NCI-H1092 treated with DMSO at 0.1 percent for 48 hours (cell line): ENCODE results near the gene FRAT1.

Experiments used
- DNase-seq: peaks from one replicate; lab custom pipeline; 2025; lab: John Stamatoyannopoulos, UW

Gene FRAT1

DNA sequence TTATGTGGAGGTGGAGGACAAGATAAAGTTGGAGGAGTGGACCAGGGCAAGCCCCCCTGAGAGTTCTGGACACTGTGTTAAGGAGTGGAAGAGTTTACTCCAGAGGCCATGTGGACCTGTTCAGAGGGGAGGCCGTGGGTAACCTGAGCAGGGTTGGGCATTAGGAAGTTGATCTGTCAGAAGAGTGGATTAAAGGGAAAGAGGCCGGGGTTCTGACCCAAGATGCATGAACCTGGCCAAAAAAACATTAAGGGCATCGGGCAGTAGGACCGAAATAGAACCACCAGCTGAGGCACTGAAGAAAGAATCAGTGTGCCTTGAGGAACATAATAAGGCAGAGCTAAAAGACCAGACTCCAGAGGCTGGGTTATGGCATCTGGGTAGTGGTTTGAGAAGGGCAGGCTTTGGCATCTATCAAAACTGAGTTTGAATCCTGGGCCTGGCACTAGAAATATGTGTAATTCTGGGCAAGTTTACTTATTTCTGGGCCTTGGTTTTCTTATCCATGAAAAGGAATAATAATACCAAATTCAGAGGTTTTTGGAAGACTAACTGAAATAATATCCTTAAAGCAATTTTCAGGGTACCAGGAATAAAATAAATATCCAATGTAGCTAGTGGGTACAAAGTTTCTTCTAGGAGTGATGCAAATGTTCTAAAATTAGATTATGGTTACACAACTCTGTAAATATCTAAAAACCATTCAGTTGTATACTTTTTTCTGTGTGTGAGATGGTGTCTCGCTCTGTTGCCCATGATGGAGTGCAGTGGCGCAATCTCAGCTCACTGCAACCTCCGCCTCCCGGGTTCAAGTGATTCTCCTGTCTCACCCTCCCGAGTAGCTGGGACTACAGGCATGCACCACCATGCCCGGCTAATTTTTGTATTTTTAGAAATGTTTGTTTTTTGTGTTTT lies 10.9 kb upstream of the FRAT1 start:
- no peak for DNase-seq

DNA sequence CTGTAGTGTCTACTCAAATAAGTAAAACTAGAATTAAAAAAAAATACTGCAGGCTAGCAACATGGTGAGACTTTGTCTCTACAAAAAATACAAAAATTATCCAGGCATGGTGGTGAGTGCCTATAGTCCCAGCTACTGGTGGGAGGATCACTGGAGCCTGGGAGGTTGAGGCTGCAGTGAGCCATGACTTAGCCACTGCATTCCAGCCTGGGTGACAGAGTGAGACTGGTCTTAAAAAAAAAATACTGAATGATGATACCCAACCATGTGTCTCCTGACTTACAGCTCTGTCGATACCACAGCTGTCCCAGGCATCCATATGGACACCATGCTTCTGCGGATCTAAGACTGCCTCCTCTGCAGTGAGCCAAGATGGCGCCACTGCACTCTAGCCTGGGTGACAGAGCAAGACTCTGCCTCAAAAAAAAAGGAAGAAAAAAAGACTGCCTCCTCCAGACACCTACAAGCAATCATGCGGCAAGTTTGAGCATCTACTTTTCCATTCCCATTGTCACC lies 7.9 kb upstream of the FRAT1 start:
- DNase-seq: no peak

GRCh38 chr10:97312897-97313296 lies 6.2 kb upstream of the FRAT1 start:
- no peak for DNase-seq

- no peak for DNase-seq
These were observed 4.4 kb upstream of the FRAT1 start for GRCh38 chr10:97314671-97315070.

DNA sequence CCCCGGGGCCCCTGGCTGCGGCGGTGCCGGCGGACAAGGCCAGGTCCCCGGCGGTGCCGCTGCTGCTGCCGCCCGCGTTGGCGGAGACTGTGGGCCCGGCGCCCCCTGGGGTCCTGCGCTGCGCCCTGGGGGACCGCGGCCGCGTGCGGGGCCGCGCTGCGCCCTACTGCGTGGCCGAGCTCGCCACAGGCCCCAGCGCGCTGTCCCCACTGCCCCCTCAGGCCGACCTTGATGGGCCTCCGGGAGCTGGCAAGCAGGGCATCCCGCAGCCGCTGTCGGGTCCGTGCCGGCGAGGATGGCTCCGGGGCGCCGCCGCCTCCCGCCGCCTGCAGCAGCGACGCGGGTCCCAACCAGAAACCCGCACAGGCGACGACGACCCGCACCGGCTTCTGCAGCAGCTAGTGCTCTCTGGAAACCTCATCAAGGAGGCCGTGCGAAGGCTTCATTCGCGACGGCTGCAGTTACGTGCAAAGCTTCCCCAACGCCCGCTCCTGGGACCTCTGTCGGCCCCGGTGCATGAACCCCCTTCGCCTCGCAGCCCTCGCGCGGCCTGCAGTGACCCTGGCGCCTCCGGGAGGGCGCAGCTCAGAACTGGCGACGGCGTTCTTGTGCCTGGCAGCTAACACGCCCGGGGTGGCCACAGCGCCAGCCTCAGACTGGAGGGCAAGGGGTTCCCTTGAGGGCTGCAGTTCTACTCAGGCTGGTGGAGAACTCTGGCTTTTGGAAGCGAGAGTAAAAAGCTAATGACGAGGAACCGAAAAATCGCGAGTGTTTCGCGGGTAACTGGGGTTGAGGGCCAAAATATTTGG lies 804 bp downstream of the FRAT1 start:
- DNase-seq: peak; percentile 38

DNA sequence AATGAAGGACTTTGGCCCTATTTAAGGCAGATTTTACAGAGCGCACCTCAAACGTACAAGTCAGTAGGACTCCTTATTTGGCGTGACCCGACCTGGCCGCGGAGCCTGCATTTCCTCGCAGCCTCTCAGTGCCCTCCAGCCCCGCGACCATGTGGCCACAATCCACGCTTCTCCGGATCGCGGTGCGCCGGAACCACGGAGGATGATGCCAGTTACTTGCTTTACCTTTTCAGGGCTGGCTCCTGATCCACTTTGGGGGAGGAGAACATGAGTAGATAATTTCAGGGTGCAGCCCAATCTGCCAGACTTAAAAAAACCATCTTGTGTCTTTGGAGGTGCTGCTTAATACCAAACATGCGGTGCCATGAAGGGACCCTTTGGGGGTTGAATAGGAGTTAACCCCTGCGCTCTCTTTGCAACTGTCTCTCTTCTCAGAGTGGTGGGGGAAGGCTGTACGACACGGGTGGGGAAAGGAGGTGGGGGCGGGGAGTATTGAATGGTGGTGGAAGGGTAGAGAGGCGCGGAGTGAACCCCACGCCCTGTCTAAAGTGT lies 1.5 kb downstream of the FRAT1 start:
- DNase-seq: no peak

GRCh38 chr10:97321032-97321803 lies 2.1 kb downstream of the FRAT1 start:
- peak; percentile 42 for DNase-seq

DNA sequence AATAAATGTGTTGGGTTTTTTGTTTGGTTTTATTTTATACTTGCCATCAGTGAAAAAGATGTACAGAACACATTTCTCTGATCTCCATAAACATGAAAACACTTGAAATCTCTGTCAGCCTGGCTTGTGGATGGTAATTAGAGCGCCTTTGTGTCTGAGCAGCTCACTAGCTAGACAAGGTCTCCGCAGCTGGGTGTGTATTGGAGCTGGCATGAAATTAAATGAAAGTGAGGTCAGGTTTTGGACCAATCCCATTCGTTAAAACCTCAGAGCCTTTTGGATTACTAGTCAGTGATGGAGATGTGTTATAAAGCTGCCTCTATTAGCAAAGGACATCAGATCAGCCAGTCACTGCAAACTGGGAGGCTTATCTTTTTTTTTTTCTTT lies 2.7 kb downstream of the FRAT1 start:
- DNase-seq: peak; percentile 17

- DNase-seq: no peak
These were observed 4.4 kb downstream of the FRAT1 start for GRCh38 chr10:97323501-97323900.

DNA sequence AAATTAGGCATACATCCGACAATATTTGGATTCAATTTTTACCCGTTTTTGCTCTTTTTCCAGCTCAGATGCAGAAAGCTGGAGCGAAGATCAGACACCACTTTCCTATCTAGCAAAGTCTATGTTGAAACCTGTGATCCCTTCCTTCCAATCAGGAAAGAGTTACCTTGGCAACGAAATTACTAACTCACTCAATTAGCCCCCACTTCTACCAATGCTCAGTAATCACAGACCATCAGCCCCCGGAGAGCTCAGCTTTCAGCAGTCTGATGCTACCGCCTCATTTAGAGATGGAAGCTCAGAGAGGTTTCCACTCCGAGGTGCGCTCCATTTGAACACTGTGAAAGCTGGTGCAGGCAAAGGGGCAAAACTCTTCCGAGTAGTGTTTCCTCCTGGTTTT lies 6.7 kb downstream of the FRAT1 start:
- DNase-seq: no peak

- peak; percentile 31 for DNase-seq
These were observed 8.6 kb downstream of the FRAT1 start for GRCh38 chr10:97327348-97328294.

- no peak for DNase-seq
These were observed 9.8 kb downstream of the FRAT1 start for GRCh38 chr10:97328646-97329453.

- DNase-seq: no peak
These were observed 10.7 kb downstream of the FRAT1 start for GRCh38 chr10:97329766-97330165.

- no peak for DNase-seq
These were observed 12.2 kb downstream of the FRAT1 start for GRCh38 chr10:97331153-97331703.

- no peak for DNase-seq
These were observed 13.7 kb downstream of the FRAT1 start for GRCh38 chr10:97332591-97333350.

DNA sequence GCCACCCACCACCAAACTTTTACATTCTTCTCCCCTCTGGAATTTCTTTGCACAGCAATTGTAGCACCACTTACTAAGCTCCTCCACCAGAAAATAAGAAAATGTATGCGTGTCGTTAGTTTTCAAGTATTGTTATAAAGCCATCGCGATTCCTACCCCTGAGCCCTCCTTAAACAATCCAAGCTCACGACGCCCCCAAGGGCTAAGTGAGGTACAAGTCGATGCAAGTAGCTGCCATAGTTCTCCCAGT lies 14.2 kb downstream of the FRAT1 start:
- no peak for DNase-seq

DNA sequence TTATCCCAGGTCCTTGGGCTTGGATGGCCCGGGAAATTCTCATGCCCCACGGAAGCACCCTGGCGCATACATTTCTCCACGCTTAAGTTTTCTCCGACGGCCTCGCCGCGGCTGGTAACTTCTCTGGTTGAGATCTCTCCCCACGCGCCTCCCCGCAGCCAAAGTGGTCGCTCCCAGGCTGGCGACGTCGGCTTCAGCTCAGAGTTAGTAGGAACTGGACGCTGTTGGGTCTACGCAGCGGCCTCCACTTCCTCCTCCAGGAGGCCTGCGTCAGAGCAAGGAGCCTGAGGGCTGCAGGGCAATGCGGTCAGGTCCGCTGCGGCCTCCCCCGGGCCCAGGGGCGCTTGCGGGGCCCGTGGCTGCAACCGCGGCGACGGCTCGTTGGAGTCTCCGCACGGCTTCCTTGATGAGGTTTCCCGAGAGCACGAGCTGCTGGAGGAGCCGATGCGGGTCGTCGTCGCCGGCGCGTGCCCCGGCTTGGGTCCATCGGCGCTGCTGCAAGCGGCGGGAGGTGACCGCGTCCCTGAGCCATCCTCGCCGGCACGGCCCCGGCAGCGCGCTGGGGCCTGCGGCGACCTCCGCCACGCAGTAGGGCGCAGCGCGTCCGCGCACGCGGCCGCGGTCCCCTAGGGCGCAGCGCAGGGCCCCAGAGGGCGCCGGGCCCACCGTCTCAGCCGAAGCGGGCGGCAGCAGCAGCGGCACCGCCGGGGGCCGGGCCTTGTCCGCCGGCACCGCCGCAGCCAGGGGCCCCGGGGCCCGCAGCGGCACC lies 14.7 kb downstream of the FRAT1 start:
- DNase-seq: no peak
